Neuronal stem cell (in vitro differentiated cells): ENCODE results near the gene PNPLA8.
A peak's percentile ranks its signal among the peaks of the same experiment; 100 is the strongest.

Source experiments
- DNase-seq: peaks from one replicate; pipeline ENCODE4 v3.0.0-alpha.2; 2013; ENCODE audit warnings: low spot score
- H2AFZ ChIP-seq: one replicate; pipeline ENCODE4 v1.6.1; 2013; ENCODE audit warnings: mild to moderate bottlenecking, low read length, inconsistent platforms
- H2AK5ac ChIP-seq: 2 replicates; pipeline ENCODE4 v1.6.1; 2013; ENCODE audit warnings: low read depth, mild to moderate bottlenecking, inconsistent platforms, low read length, moderate library complexity, mixed read lengths
- H2BK120ac ChIP-seq: 2 replicates; pipeline ENCODE4 v1.6.1; 2013; ENCODE audit warnings: low read depth, mild to moderate bottlenecking, inconsistent platforms, low read length, moderate library complexity, mixed read lengths
- H2BK12ac ChIP-seq: one replicate; pipeline ENCODE4 v1.6.1; 2013; ENCODE audit warnings: low read length, inconsistent platforms
- H2BK15ac ChIP-seq: 2 replicates; pipeline ENCODE4 v1.6.1; 2013; ENCODE audit warnings: mild to moderate bottlenecking, low read length, inconsistent platforms, mixed read lengths
- H2BK5ac ChIP-seq: one replicate; pipeline ENCODE4 v1.6.1; 2013; ENCODE audit warnings: inconsistent platforms, mild to moderate bottlenecking, low read length, moderate library complexity
- H3K14ac ChIP-seq: one replicate; pipeline ENCODE4 v1.6.1; 2013; ENCODE audit warnings: low read length, inconsistent platforms
- H3K18ac ChIP-seq: 2 replicates; pipeline ENCODE4 v1.6.1; 2013; ENCODE audit warnings: low read length, inconsistent platforms
- H3K23ac ChIP-seq: 2 replicates; pipeline ENCODE4 v1.6.1; 2013; ENCODE audit warnings: low read depth, mild to moderate bottlenecking, mixed read lengths, low read length, inconsistent platforms; ENCODE audit not compliant: poor library complexity
- H3K27ac ChIP-seq: replicated peaks from 3 replicates; pipeline ENCODE4 v1.5.1; 2013; ENCODE audit warnings: low read length, inconsistent platforms
- H3K27me3 ChIP-seq, 3 experiments: 2 replicates each; pipeline ENCODE4 v1.6.1; 2013; ENCODE audit warnings: low read length in 3 of 3, mild to moderate bottlenecking in 2 of 3, inconsistent platforms in 1 of 3, low read depth in 1 of 3, mixed read lengths in 1 of 3, moderate library complexity in 1 of 3; ENCODE audit not compliant: control insufficient read depth in 3 of 3, insufficient read depth in 3 of 3
- H3K36me3 ChIP-seq, 2 donors: replicated peaks in 1 of 2; 2 replicates each; pipeline ENCODE4 v1.6.1; 2013; ENCODE audit warnings: low read length in 2 of 2; ENCODE audit not compliant: control insufficient read depth in 2 of 2, insufficient read depth in 2 of 2
- H3K4ac ChIP-seq: 2 replicates; pipeline ENCODE4 v1.6.1; 2013; ENCODE audit warnings: inconsistent platforms, mild to moderate bottlenecking, low read length, moderate library complexity
- H3K4me1 ChIP-seq, 2 donors: 1 replicate in 1 of 2; 2 replicates in 1 of 2; pipeline ENCODE4 v1.6.1; 2013; ENCODE audit warnings: low read length in 2 of 2, low read depth in 1 of 2; ENCODE audit not compliant: control insufficient read depth in 2 of 2, insufficient read depth in 1 of 2
- H3K4me2 ChIP-seq: one replicate; pipeline ENCODE4 v1.6.1; 2013; ENCODE audit warnings: mild to moderate bottlenecking, low read length, inconsistent platforms; ENCODE audit not compliant: insufficient read depth, poor library complexity, severe bottlenecking
- H3K4me3 ChIP-seq, 2 donors: 2 replicates each; pipeline ENCODE4 v1.5.1; 2013; ENCODE audit warnings: low read length in 2 of 2, mild to moderate bottlenecking in 2 of 2, inconsistent platforms in 1 of 2, moderate library complexity in 1 of 2
- H3K79me1 ChIP-seq: one replicate; pipeline ENCODE4 v1.6.1; 2013; ENCODE audit warnings: low read depth, mild to moderate bottlenecking, inconsistent platforms, low read length, moderate library complexity
- H3K9ac ChIP-seq: one replicate; pipeline ENCODE4 v1.6.1; 2013; ENCODE audit warnings: mild to moderate bottlenecking, low read depth, low read length, inconsistent platforms; ENCODE audit not compliant: poor library complexity
- H3K9me3 ChIP-seq, 2 donors: replicated peaks in 1 of 2; 2 replicates each; pipeline versions ENCODE3 to v1.6.1; 2013; ENCODE audit warnings: low read length in 2 of 2, mild to moderate bottlenecking in 2 of 2, inconsistent platforms in 1 of 2, low read depth in 1 of 2, mixed read lengths in 1 of 2, moderate library complexity in 1 of 2; ENCODE audit not compliant: control insufficient read depth in 2 of 2, insufficient read depth in 1 of 2
- H4K8ac ChIP-seq: one replicate; pipeline ENCODE4 v1.6.1; 2013; ENCODE audit warnings: low read depth, mild to moderate bottlenecking, inconsistent platforms, low read length, moderate library complexity
- H4K91ac ChIP-seq: one replicate; pipeline ENCODE4 v1.6.1; 2013; ENCODE audit warnings: low read length, low read depth, mild to moderate bottlenecking, inconsistent platforms; ENCODE audit not compliant: poor library complexity
- WGBS, 2 donors: extraction: QIAGEN DNeasy Blood & Tissue Kit; methylation state at CpG; one replicate each; pipeline ENCODE4 v1.1.7; 2013; ENCODE audit warnings: missing lambda C conversion rate in 2 of 2, mixed read lengths in 1 of 2; ENCODE audit not compliant: insufficient read length in 2 of 2, insufficient replicate concordance in 1 of 2; ENCODE audit errors: extremely low coverage in 2 of 2; 5-methylcytosine and 5-hydroxymethylcytosine counted together

Gene PNPLA8

DNA sequence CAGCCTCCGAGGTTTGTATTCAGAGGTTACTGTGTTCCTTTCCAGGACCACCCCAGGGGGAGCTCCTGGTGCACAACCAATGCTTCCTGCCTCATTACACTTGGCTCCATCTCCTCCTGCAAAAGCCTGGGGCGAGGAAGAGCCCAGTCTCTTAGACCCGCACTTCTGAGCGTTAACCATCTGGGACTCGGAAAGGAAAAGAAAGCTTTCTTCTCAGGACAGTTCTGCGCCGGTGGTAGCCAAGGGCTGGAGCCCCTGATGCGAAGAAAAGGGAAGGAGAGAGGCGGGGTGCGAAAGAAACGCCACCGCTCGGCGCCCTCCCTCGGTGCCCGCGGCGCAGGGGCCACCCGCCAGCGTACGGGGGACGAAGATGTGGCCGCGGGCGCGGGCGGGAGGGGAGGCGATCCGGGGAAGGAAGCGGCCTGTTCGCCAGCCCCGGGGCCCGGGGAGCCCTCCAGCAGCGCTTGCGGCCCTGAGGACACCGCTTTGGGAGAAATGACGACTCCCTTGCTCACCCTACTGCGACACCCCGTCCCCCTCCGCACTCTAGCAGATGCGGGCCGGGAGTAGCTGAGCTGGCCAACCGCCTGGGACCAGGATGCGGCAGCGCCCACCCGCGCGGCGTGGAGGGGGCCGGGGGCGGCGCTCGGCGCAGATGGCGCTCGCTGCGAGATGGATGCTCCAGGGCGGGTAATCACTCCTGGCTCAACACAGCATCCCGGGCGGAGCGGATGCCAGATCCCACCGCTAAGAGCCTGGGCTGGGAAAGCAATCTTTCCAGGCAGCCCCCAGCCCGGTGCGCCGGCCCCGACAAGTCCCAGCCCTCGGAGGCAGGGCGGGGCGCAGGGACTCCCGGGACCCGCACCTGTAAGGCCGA, 71.0 kb downstream of the PNPLA8 start:
- no CpG with 5 or more reads among the region's 72 CpGs for WGBS, 2 donors
- peak overlapping the region; percentile 92 for H3K18ac ChIP-seq
- peaks cover 0 to 12% (median 4%) of the 10 kb centered on the region in 3 experiments for H3K27me3 ChIP-seq
- H3K79me1 ChIP-seq = peaks cover 2% of the 10 kb centered on the region
- H2BK15ac ChIP-seq = peak overlapping the region; percentile 82
- peak overlapping the region; percentile 60 for H3K27ac ChIP-seq
- H2BK120ac ChIP-seq = peak overlapping the region; percentile 63
- H3K9me3 ChIP-seq = no peaks in the 10 kb centered on the region
- peak overlapping the region; percentile 99 for H3K9ac ChIP-seq
- H3K23ac ChIP-seq = peak overlapping the region; percentile 95
- peak overlapping the region; percentile 68 for H2AK5ac ChIP-seq
- peak overlapping the region; percentile 78 for H2BK5ac ChIP-seq
- H3K4me2 ChIP-seq = peak overlapping the region; percentile 72
- no peak overlapping the region for H3K4ac ChIP-seq
- peak overlapping the region; percentile 97 for H3K14ac ChIP-seq
- peak overlapping the region; percentile 69 for H2BK12ac ChIP-seq
- peak overlapping the region; percentile 96 for H2AFZ ChIP-seq
- H3K4me1 ChIP-seq = peaks cover 7 to 17% of the 10 kb centered on the region in 2 donors
- no peak overlapping the region for H4K91ac ChIP-seq
- no peaks in the 10 kb centered on the region for H3K36me3 ChIP-seq
- peak overlapping the region; percentile 76 to 92 for H3K4me3 ChIP-seq
- no peak overlapping the region for H4K8ac ChIP-seq
- no peak for DNase-seq

DNA sequence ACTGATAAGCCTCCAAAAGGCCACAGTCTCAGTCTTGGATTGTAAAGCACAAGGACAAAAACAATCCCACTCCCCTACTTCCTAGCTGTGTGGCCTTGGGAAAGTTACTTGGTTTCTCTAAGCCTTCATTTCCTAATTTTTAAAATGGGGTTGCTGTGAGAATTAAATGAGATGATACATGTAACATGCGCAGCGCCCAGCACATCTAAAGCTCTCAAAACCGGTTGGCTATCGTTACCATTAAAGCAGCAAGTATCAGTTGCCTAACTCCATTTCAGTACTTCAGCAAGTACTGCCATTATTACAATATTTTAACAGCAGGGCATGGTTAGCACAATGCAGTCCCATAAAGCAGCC, 71.6 kb downstream of the PNPLA8 start:
- no peak overlapping the region for H2BK15ac ChIP-seq
- H3K79me1 ChIP-seq = peaks cover 2% of the 10 kb centered on the region
- H2AFZ ChIP-seq = peak overlapping the region; percentile 96
- H3K27ac ChIP-seq = peak overlapping the region; percentile 60
- H3K4me3 ChIP-seq = peak overlapping the region; percentile 76 to 92
- peaks cover 0 to 12% (median 4%) of the 10 kb centered on the region in 3 experiments for H3K27me3 ChIP-seq
- H4K91ac ChIP-seq = no peak overlapping the region
- H2BK12ac ChIP-seq = no peak overlapping the region
- no peak overlapping the region for H3K9ac ChIP-seq
- no peak overlapping the region for H3K18ac ChIP-seq
- H3K23ac ChIP-seq = no peak overlapping the region
- peaks cover 7 to 22% of the 10 kb centered on the region in 2 donors for H3K4me1 ChIP-seq
- no peak for DNase-seq
- H3K36me3 ChIP-seq = no peaks in the 10 kb centered on the region
- peak overlapping the region; percentile 72 for H3K4me2 ChIP-seq
- H2BK5ac ChIP-seq = no peak overlapping the region
- no peak overlapping the region for H3K14ac ChIP-seq
- H2AK5ac ChIP-seq = no peak overlapping the region
- no peaks in the 10 kb centered on the region for H3K9me3 ChIP-seq
- H3K4ac ChIP-seq = no peak overlapping the region
- no peak overlapping the region for H4K8ac ChIP-seq
- no peak overlapping the region for H2BK120ac ChIP-seq
- no CpG with 5 or more reads among the region's 4 CpGs for WGBS, 2 donors

DNA sequence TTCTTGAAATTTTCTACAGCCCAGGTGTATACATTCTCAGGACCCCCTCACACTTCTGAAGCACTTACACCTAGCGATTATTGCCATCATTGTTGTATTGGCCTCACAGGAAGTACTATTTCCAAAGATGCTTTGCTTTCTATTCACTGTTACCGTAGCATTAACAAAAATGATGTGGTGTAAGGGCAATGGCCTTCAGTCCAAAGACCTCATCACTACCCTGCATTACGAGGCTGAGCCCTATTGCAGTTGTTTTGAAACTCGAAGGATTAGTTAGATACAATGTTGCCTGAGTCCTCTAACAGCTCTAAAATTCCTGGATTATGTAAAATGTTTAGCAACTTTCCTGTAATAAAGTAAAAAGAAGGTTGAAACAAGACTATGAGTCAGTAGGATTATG, 72.6 kb downstream of the PNPLA8 start:
- H3K14ac ChIP-seq = no peak overlapping the region
- H2BK15ac ChIP-seq = no peak overlapping the region
- H2AK5ac ChIP-seq = no peak overlapping the region
- no peaks in the 10 kb centered on the region for H3K9me3 ChIP-seq
- H4K91ac ChIP-seq = no peak overlapping the region
- no peak overlapping the region for H3K4me3 ChIP-seq
- H3K4ac ChIP-seq = no peak overlapping the region
- no peak overlapping the region for H3K23ac ChIP-seq
- WGBS, 2 donors = no CpG with 5 or more reads among the region's 4 CpGs
- H3K18ac ChIP-seq = no peak overlapping the region
- H3K36me3 ChIP-seq = no peaks in the 10 kb centered on the region
- H3K27ac ChIP-seq = no peak overlapping the region
- no peak overlapping the region for H2BK12ac ChIP-seq
- H2BK120ac ChIP-seq = no peak overlapping the region
- peaks cover 2% of the 10 kb centered on the region for H3K79me1 ChIP-seq
- peaks cover 9 to 22% of the 10 kb centered on the region in 2 donors for H3K4me1 ChIP-seq
- no peak overlapping the region for H2AFZ ChIP-seq
- no peak overlapping the region for H3K4me2 ChIP-seq
- H2BK5ac ChIP-seq = no peak overlapping the region
- no peak overlapping the region for H4K8ac ChIP-seq
- DNase-seq = no peak
- H3K9ac ChIP-seq = no peak overlapping the region
- H3K27me3 ChIP-seq = peaks cover 0 to 12% (median 4%) of the 10 kb centered on the region in 3 experiments

DNA sequence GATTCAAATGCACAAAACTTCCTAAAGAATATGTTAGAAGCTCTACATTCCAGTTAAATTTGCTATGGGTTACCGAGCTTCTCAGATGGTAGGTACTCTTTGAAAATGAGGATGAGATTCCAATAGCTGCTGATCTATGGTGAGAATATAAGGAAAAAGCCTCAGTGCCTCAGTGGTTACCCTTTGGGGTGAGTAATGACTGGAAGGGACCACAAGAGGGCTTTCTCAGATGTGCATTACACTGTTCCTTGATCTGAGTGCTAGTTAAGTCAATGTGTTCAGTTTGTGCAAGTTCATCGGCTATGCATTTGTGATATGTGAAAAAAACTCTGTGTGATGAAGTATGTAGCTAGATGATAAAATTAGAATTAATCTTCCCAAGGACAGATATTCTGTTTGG, 73.2 kb downstream of the PNPLA8 start:
- Histone ChIP-seq H3K4me2 (no peak overlapping the region), H3K27ac (no peak overlapping the region), H3K79me1 (peaks cover 2% of the 10 kb centered on the region), H3K23ac (no peak overlapping the region), H2BK120ac (no peak overlapping the region), H2BK5ac (no peak overlapping the region), H2BK15ac (no peak overlapping the region), H3K9ac (no peak overlapping the region), H2AK5ac (no peak overlapping the region), H3K18ac (no peak overlapping the region), H3K4me1 (peaks cover 9 to 27% of the 10 kb centered on the region in 2 donors), H3K14ac (no peak overlapping the region), H3K9me3 (no peaks in the 10 kb centered on the region), H3K4ac (no peak overlapping the region), H3K36me3 (no peaks in the 10 kb centered on the region), H4K8ac (no peak overlapping the region), H2AFZ (no peak overlapping the region), H3K4me3 (no peak overlapping the region), H2BK12ac (no peak overlapping the region), H3K27me3 (peaks cover 0 to 9% (median 4%) of the 10 kb centered on the region in 3 experiments), H4K91ac (no peak overlapping the region)
- DNase-seq = no peak
- no CpG with 5 or more reads among the region's 2 CpGs for WGBS, 2 donors
